HepG2 (cell line): Measurements from ENCODE around the gene WDR31. TPM values are rescaled to one million over a fixed set of nuclear protein-coding genes. Genes with fewer than 3 reads are reported as not detected.

Experiments used
- EP300 ChIP-seq, 3 experiments: sonication (generic) in 1 of 3; formaldehyde crosslinking in 1 of 3; IDR thresholded peaks; 2 replicates each; pipeline versions ENCODE4 v1.5.1 to v1.6.1; 2011 to 2020; ENCODE audit warnings: low read depth in 2 of 3, low read length in 2 of 3, borderline replicate concordance in 1 of 3, improper control_type of control experiment in 1 of 3, mild to moderate bottlenecking in 1 of 3, missing genetic modification reagents in 1 of 3, moderate library complexity in 1 of 3
- GABPB1 ChIP-seq: IDR thresholded peaks from 2 replicates; pipeline ENCODE4 v1.6.1; 2016; ENCODE audit warnings: mild to moderate bottlenecking, missing genetic modification reagents, moderate library complexity, missing compliant biosample characterization
- HNRNPL ChIP-seq: fragments of 200-400 bp; formaldehyde crosslinking; IDR thresholded peaks from 2 replicates; pipeline ENCODE4 v1.6.1; 2017; ENCODE audit warnings: mild to moderate bottlenecking, low read depth, low read length
- IKZF1 ChIP-seq: fragments of 450-650 bp; IDR thresholded peaks from 2 replicates; pipeline ENCODE4 v1.7.1; 2016
- IRF2 ChIP-seq: IDR thresholded peaks from 2 replicates; pipeline ENCODE4 v1.6.1; 2018; ENCODE audit warnings: missing genetic modification reagents, missing compliant biosample characterization
- RCOR2 ChIP-seq: IDR thresholded peaks from 2 replicates; pipeline ENCODE4 v1.6.1; 2016; ENCODE audit warnings: missing biosample characterization, missing genetic modification reagents
- SPEN ChIP-seq: sonication (generic); formaldehyde crosslinking; IDR thresholded peaks from 2 replicates; pipeline ENCODE4 v1.5.1; 2020; ENCODE audit warnings: low read depth, mild to moderate bottlenecking, missing genetic modification reagents
- THYN1 ChIP-seq: sonication (generic); formaldehyde crosslinking; IDR thresholded peaks from 2 replicates; pipeline ENCODE4 v1.8.1; 2023; ENCODE audit warnings: low read depth, mild to moderate bottlenecking, moderate library complexity, missing genetic modification reagents, borderline replicate concordance
- ZBTB38 ChIP-seq: sonication (generic); formaldehyde crosslinking; IDR thresholded peaks from 2 replicates; pipeline ENCODE4 v1.5.1; 2020; ENCODE audit warnings: mild to moderate bottlenecking, missing genetic modification reagents
- ZBTB7B ChIP-seq: sonication (generic); formaldehyde crosslinking; IDR thresholded peaks from 2 replicates; pipeline ENCODE4 v1.4.0; 2020; ENCODE audit warnings: missing genetic modification reagents
- ZFP41 ChIP-seq: sonication (generic); formaldehyde crosslinking; IDR thresholded peaks from 2 replicates; pipeline ENCODE4 v1.4.0; 2020; ENCODE audit warnings: mild to moderate bottlenecking, missing genetic modification reagents, borderline replicate concordance
- ZFP62 ChIP-seq: sonication (generic); formaldehyde crosslinking; IDR thresholded peaks from 2 replicates; pipeline ENCODE4 v1.4.0; 2020; ENCODE audit warnings: missing genetic modification reagents
- ZFYVE20 ChIP-seq: sonication (generic); formaldehyde crosslinking; IDR thresholded peaks from 2 replicates; pipeline ENCODE4 v1.8.0; 2023; ENCODE audit warnings: low read depth, mild to moderate bottlenecking, moderate library complexity, missing genetic modification reagents, borderline replicate concordance
- ZNF292 ChIP-seq: sonication (generic); formaldehyde crosslinking; IDR thresholded peaks from 2 replicates; pipeline ENCODE4 v1.8.1; 2022; ENCODE audit warnings: mild to moderate bottlenecking, low read depth, missing genetic modification reagents, borderline replicate concordance
- ZNF33A ChIP-seq: sonication (generic); formaldehyde crosslinking; IDR thresholded peaks from 2 replicates; pipeline ENCODE4 v1.5.1; 2020; ENCODE audit warnings: missing genetic modification reagents, mild to moderate bottlenecking, moderate library complexity, borderline replicate concordance
- ZNF570 ChIP-seq: sonication (generic); formaldehyde crosslinking; IDR thresholded peaks from 2 replicates; pipeline ENCODE4 v1.4.0; 2020; ENCODE audit warnings: mild to moderate bottlenecking, missing genetic modification reagents, borderline replicate concordance
- ZNF614 ChIP-seq: IDR thresholded peaks from 2 replicates; pipeline ENCODE4 v1.6.1; 2018; ENCODE audit warnings: missing biosample characterization, missing genetic modification reagents, inconsistent platforms, borderline replicate concordance
- ZNF841 ChIP-seq: sonication (generic); formaldehyde crosslinking; IDR thresholded peaks from 2 replicates; pipeline ENCODE4 v1.8.1; 2023; ENCODE audit warnings: missing genetic modification reagents, borderline replicate concordance
- ZSCAN31 ChIP-seq: sonication (generic); formaldehyde crosslinking; IDR thresholded peaks from 2 replicates; pipeline ENCODE4 v1.5.0; 2020; ENCODE audit warnings: low read depth, mild to moderate bottlenecking, missing genetic modification reagents
- polyA plus RNA-seq, 8 experiments: library from polyadenylated mRNA; depleted of rRNA in 3 of 8; stranded (reverse) in 7 of 8; unstranded in 1 of 8; fragments of >200 nt; fragmentation: Illumina TruSeq in 4 of 8; extraction: Trizol in 4 of 8; gene quantifications; 2 replicates each; pipeline versions ENCODE4 v1.2.1 to v1.2.3, GENCODE V29; 2011 to 2016; ENCODE audit warnings: low read depth in 4 of 8, missing spikeins in 1 of 8, mixed read lengths in 1 of 8; ENCODE audit not compliant: insufficient read depth in 1 of 8
- total RNA-seq, 5 experiments: library from RNA; depleted of rRNA; stranded (reverse); fragments of >200 nt; fragmentation: Illumina TruSeq; extraction: Trizol; gene quantifications; 2 replicates each; pipeline ENCODE4 v1.2.3, GENCODE V29; 2016; ENCODE audit warnings: low read depth in 1 of 5
- TF ChIP-seq, protein P1 (sequence below): sonication (generic); formaldehyde crosslinking; IDR thresholded peaks from 2 replicates; pipeline ENCODE4 v1.4.0; 2020; ENCODE audit warnings: missing genetic modification reagents
- TF ChIP-seq, protein P2 (sequence below): sonication (generic); formaldehyde crosslinking; IDR thresholded peaks from 2 replicates; pipeline ENCODE4 v1.4.0; 2020; ENCODE audit warnings: missing genetic modification reagents
- TF ChIP-seq, protein P3 (sequence below): IDR thresholded peaks from 2 replicates; pipeline ENCODE4 v1.6.1; 2016; ENCODE audit warnings: low read depth

Gene WDR31
- total and polyA plus RNA-seq, 2 of the 13 experiments (the other 11 are each of a cell fraction or from before 2014, with no cell fraction given): 0.33 to 1.7 TPM

DNA sequence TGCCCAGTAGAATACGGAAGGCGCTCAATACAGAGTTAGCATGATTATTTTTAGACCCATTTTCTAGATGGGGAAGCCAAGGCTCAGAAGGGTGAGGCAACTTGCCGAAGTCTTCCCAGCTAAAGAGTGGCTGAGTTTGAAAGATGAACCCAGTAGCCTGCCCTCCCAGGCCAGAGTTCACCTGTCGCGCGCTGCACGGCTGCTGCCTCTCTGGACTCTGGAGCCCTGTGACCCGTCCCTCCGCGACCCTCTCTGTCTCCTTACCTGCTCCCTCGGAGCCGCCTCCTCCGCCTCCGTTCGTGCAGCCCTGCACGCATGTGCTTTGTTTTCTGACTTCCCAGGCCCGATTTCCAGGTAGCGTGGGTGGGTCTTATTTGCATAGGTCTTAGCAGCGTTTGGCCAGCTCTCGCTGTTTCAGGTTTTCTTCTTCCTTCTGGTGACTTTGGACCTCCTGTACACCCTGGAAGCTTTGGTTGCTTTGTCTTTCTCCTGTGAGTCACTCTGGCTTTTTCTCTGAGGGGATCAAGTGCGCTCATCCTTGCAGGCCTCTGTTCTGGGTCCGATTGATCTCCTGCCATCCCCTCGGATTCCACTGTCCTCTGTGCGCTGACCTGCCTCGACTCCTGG is 37.2 kb downstream of the WDR31 start, which contains the start of gene RNF183 (continued):
- TF ChIP-seq, protein P1, sequence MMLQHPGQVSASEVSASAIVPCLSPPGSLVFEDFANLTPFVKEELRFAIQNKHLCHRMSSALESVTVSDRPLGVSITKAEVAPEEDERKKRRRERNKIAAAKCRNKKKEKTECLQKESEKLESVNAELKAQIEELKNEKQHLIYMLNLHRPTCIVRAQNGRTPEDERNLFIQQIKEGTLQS (CRISPR knock-in tag): no peak
- TF ChIP-seq, protein P2, sequence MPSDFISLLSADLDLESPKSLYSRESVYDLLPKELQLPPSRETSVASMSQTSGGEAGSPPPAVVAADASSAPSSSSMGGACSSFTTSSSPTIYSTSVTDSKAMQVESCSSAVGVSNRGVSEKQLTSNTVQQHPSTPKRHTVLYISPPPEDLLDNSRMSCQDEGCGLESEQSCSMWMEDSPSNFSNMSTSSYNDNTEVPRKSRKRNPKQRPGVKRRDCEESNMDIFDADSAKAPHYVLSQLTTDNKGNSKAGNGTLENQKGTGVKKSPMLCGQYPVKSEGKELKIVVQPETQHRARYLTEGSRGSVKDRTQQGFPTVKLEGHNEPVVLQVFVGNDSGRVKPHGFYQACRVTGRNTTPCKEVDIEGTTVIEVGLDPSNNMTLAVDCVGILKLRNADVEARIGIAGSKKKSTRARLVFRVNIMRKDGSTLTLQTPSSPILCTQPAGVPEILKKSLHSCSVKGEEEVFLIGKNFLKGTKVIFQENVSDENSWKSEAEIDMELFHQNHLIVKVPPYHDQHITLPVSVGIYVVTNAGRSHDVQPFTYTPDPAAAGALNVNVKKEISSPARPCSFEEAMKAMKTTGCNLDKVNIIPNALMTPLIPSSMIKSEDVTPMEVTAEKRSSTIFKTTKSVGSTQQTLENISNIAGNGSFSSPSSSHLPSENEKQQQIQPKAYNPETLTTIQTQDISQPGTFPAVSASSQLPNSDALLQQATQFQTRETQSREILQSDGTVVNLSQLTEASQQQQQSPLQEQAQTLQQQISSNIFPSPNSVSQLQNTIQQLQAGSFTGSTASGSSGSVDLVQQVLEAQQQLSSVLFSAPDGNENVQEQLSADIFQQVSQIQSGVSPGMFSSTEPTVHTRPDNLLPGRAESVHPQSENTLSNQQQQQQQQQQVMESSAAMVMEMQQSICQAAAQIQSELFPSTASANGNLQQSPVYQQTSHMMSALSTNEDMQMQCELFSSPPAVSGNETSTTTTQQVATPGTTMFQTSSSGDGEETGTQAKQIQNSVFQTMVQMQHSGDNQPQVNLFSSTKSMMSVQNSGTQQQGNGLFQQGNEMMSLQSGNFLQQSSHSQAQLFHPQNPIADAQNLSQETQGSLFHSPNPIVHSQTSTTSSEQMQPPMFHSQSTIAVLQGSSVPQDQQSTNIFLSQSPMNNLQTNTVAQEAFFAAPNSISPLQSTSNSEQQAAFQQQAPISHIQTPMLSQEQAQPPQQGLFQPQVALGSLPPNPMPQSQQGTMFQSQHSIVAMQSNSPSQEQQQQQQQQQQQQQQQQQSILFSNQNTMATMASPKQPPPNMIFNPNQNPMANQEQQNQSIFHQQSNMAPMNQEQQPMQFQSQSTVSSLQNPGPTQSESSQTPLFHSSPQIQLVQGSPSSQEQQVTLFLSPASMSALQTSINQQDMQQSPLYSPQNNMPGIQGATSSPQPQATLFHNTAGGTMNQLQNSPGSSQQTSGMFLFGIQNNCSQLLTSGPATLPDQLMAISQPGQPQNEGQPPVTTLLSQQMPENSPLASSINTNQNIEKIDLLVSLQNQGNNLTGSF (CRISPR knock-in tag): no peak
- TF ChIP-seq EP300 (IDR thresholded peaks at IDR 0.05; ENCODE audit: low read depth in 2 of 2, low read length in 2 of 2): no peak
- TF ChIP-seq EP300 (CRISPR knock-in tag; IDR thresholded peaks at IDR 0.05; ENCODE audit: borderline replicate concordance): no peak
- TF ChIP-seq, protein P3, sequence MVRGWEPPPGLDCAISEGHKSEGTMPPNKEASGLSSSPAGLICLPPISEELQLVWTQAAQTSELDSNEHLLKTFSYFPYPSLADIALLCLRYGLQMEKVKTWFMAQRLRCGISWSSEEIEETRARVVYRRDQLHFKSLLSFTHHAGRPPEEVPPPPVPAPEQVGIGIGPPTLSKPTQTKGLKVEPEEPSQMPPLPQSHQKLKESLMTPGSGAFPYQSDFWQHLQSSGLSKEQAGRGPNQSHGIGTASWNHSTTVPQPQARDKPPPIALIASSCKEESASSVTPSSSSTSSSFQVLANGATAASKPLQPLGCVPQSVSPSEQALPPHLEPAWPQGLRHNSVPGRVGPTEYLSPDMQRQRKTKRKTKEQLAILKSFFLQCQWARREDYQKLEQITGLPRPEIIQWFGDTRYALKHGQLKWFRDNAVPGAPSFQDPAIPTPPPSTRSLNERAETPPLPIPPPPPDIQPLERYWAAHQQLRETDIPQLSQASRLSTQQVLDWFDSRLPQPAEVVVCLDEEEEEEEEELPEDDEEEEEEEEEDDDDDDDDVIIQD (CRISPR knock-in tag): 0 out of 2 replicates have a peak, but pooled peaks have one; percentile 18
- TF ChIP-seq ZBTB7B: 0 out of 2 replicates have a peak, but pooled peaks have one; percentile 30
- TF ChIP-seq ZNF841 (CRISPR knock-in tag): no peak
- no peak for TF ChIP-seq ZFP62 (CRISPR knock-in tag)
- 0 out of 2 replicates have a peak, but pooled peaks have one; percentile 24 for TF ChIP-seq SPEN
- TF ChIP-seq HNRNPL: no peak
- no peak for TF ChIP-seq ZNF570
- no peak for TF ChIP-seq ZFP41 (CRISPR knock-in tag)
- peak; percentile 91 for TF ChIP-seq ZNF292
- no peak for TF ChIP-seq ZSCAN31
- no peak for TF ChIP-seq ZNF33A (CRISPR knock-in tag)
- TF ChIP-seq RCOR2 (CRISPR knock-in tag): peak; percentile 93
- TF ChIP-seq GABPB1 (CRISPR knock-in tag): peak; percentile 21; the same call in 1 of the 2 replicates
- no peak for TF ChIP-seq THYN1 (CRISPR knock-in tag)
- no peak for TF ChIP-seq ZFYVE20 (CRISPR knock-in tag)
- no peak for TF ChIP-seq IKZF1
- no peak for TF ChIP-seq ZNF614 (CRISPR knock-in tag)
- TF ChIP-seq IRF2: peak; percentile 30; the same call in 1 of the 2 replicates
- no peak; the same call in 1 of the 2 replicates for TF ChIP-seq ZBTB38
